GM23338 (cell line): ENCODE results near the gene RALGPS1. TPM values are rescaled to one million over a fixed set of nuclear protein-coding genes. Genes with fewer than 3 reads are reported as not detected.

ENCODE experiments used
- ATAC-seq: fragments of 200-7000 bp; cut with Tn5 transposase; 3 replicates; pipeline ENCODE4 v1.9.1; 2020
- DNase-seq: peaks from one replicate; pipeline ENCODE4 v3.0.0-alpha.2; 2015; ENCODE audit warnings: low spot score
- H2AFZ ChIP-seq: fragments of 200-600 bp; sonication (generic); 2 replicates; pipeline ENCODE4 v1.8.0; 2016; ENCODE audit warnings: antibody characterized with exemption, mild to moderate bottlenecking, moderate library complexity
- H3F3A ChIP-seq: fragments of 200-600 bp; sonication (generic); replicated peaks from 2 replicates; pipeline ENCODE4 v1.8.0; 2017; ENCODE audit warnings: antibody characterized with exemption, mixed run types, low read depth
- H3K27ac ChIP-seq: fragments of 200-600 bp; sonication (generic); 2 replicates; pipeline ENCODE4 v1.6.1; 2016; ENCODE audit warnings: low read depth
- H3K27me3 ChIP-seq: fragments of 200-600 bp; sonication (generic); 2 replicates; pipeline ENCODE4 v1.8.0; 2016; ENCODE audit warnings: mild to moderate bottlenecking, mixed run types, moderate library complexity; ENCODE audit not compliant: insufficient read depth
- H3K36me3 ChIP-seq: fragments of 200-600 bp; sonication (generic); 2 replicates; pipeline ENCODE4 v1.8.0; 2016; ENCODE audit warnings: mild to moderate bottlenecking; ENCODE audit not compliant: insufficient read depth
- H3K4me1 ChIP-seq: fragments of 200-600 bp; sonication (generic); 2 replicates; pipeline ENCODE4 v1.8.0; 2016; ENCODE audit warnings: mild to moderate bottlenecking, moderate library complexity; ENCODE audit not compliant: insufficient read depth
- H3K4me2 ChIP-seq: fragments of 200-600 bp; sonication (generic); 2 replicates; pipeline ENCODE4 v1.7.1; 2017; ENCODE audit warnings: mixed run types
- H3K4me3 ChIP-seq: fragments of 200-600 bp; sonication (generic); 2 replicates; pipeline ENCODE4 v1.6.1; 2016; ENCODE audit warnings: mixed run types
- H3K79me2 ChIP-seq: fragments of 200-600 bp; sonication (generic); replicated peaks from 2 replicates; pipeline ENCODE4 v1.8.0; 2017; ENCODE audit warnings: mild to moderate bottlenecking; ENCODE audit not compliant: insufficient read depth
- H3K9me2 ChIP-seq: fragments of 200-600 bp; sonication (generic); 2 replicates; pipeline ENCODE4 v1.8.0; 2017; ENCODE audit not compliant: insufficient read depth
- H4K20me1 ChIP-seq: fragments of 200-600 bp; sonication (generic); replicated peaks from 2 replicates; pipeline ENCODE4 v1.8.0; 2017; ENCODE audit warnings: mild to moderate bottlenecking; ENCODE audit not compliant: insufficient read depth
- H3K27ac Mint-ChIP-seq: 2 replicates; pipeline ENCODE4 v1.8.0; 2020; ENCODE audit warnings: inconsistent platforms, mild to moderate bottlenecking, moderate library complexity, mixed read lengths
- H3K27me3 Mint-ChIP-seq: 3 replicates; pipeline ENCODE4 v1.8.0; 2022; ENCODE audit warnings: low read depth, mild to moderate bottlenecking, moderate library complexity, mixed read lengths, inconsistent platforms; ENCODE audit not compliant: insufficient read depth, poor library complexity
- H3K36me3 Mint-ChIP-seq: 3 replicates; pipeline ENCODE4 v1.8.0; 2021; ENCODE audit warnings: low read depth, mild to moderate bottlenecking, inconsistent platforms, moderate library complexity, mixed read lengths
- H3K4me1 Mint-ChIP-seq: 3 replicates; pipeline ENCODE4 v1.8.0; 2020; ENCODE audit warnings: mild to moderate bottlenecking, inconsistent platforms, mixed read lengths
- H3K4me3 Mint-ChIP-seq: 3 replicates; pipeline ENCODE4 v1.8.0; 2021; ENCODE audit warnings: moderate library complexity, mild to moderate bottlenecking, inconsistent platforms, mixed read lengths
- H3K9me3 Mint-ChIP-seq: 3 replicates; pipeline ENCODE4 v1.8.0; 2020; ENCODE audit warnings: moderate library complexity, mild to moderate bottlenecking, inconsistent platforms, mixed read lengths
- CREB1 ChIP-seq: fragments of 250-450 bp; sonication (Bioruptor Pico); IDR thresholded peaks from 2 replicates; pipeline ENCODE4 v1.5.0; 2020; ENCODE audit warnings: low read depth, mild to moderate bottlenecking, moderate library complexity
- ETS1 ChIP-seq: IDR thresholded peaks from 2 replicates; pipeline ENCODE4 v1.6.1; 2016; ENCODE audit warnings: antibody characterized with exemption
- EZH2 ChIP-seq: fragments of 200-600 bp; sonication (generic); IDR thresholded peaks from one replicate; pipeline ENCODE4 v1.8.0; 2017; ENCODE audit warnings: antibody characterized with exemption, mild to moderate bottlenecking, low read depth; ENCODE audit not compliant: unreplicated experiment
- JUNB ChIP-seq: IDR thresholded peaks from one replicate; pipeline ENCODE4 v1.6.1; 2016; ENCODE audit warnings: antibody characterized with exemption; ENCODE audit not compliant: unreplicated experiment
- NANOG ChIP-seq: IDR thresholded peaks from 2 replicates; pipeline ENCODE4 v1.6.1; 2016; ENCODE audit warnings: antibody characterized with exemption, borderline replicate concordance
- REST ChIP-seq: IDR thresholded peaks from one replicate; pipeline ENCODE4 v1.6.1; 2018; ENCODE audit warnings: antibody characterized with exemption; ENCODE audit not compliant: unreplicated experiment
- STAT1 ChIP-seq: IDR thresholded peaks from one replicate; pipeline ENCODE4 v1.6.1; 2016; ENCODE audit warnings: antibody characterized with exemption; ENCODE audit not compliant: unreplicated experiment
- ZNF114 ChIP-seq: fragments of 250-450 bp; sonication (Bioruptor Pico); IDR thresholded peaks from 2 replicates; pipeline ENCODE4 v1.5.0; 2020; ENCODE audit warnings: mild to moderate bottlenecking, moderate library complexity
- ZNF331 ChIP-seq: fragments of 250-450 bp; sonication (Bioruptor Pico); IDR thresholded peaks from 2 replicates; pipeline ENCODE4 v1.5.0; 2020; ENCODE audit warnings: low read depth, mild to moderate bottlenecking, moderate library complexity
- polyA plus RNA-seq: library from polyadenylated mRNA; unstranded; fragments of >200 nt; fragmentation: Nextera tagmentation; extraction: Ambion mirVana; gene quantifications from 2 replicates; pipeline ENCODE4 v1.2.1, GENCODE V29; 2016
- total RNA-seq: library from RNA; depleted of rRNA; stranded (reverse); fragments of >200 nt; shearing (Covaris generic); gene quantifications from 2 replicates; pipeline ENCODE4 v1.2.3, GENCODE V29; 2014
- TF ChIP-seq, protein P1 (sequence below), 2 experiments: fragments of 200-600 bp in 1 of 2; sonication (generic) in 1 of 2; conservative IDR thresholded peaks; 2 replicates each; pipeline versions ENCODE4 v1.5.1 to v1.6.1; 2016 to 2017; ENCODE audit warnings: antibody characterized with exemption in 2 of 2, low read depth in 2 of 2, mild to moderate bottlenecking in 2 of 2, moderate library complexity in 1 of 2

The RALGPS1 gene
- total and polyA plus RNA-seq, 2 experiments from 2014 or later, result 18.2 to 57.1 TPM

DNA sequence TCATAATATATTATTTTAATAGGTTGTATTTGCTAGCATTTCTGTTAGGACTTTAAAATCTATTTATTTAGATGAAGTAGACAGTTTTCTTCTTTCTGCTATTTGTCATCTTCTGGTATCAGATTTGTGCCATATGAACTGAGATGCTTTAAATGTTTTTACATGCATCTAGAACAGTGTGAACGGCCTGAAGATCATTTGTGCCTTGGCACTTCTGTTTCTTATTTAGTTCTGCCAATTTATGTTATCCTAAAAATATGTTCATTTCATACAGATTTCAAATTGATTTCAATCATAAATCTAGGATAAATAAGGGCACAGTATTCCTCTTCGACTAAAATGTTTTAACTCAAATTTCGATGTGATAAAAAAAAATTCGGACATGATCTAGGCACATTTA is 38.1 kb upstream of the RALGPS1 start:
- Histone ChIP-seq H3K4me3 (no peak overlapping the region), H2AFZ (no peak overlapping the region), H3K36me3 (no peaks in the 10 kb centered on the region), H4K20me1 (peaks cover 6% of the 10 kb centered on the region), H3K79me2 (peaks cover 71% of the 10 kb centered on the region), H3K9me2 (no peaks in the 10 kb centered on the region), H3K27ac (no peak overlapping the region), H3K4me2 (no peak overlapping the region), H3F3A (no peaks in the 10 kb centered on the region), H3K4me1 (0 out of 2 replicates have a peak, but pooled peaks cover 8% of the 10 kb centered on the region), H3K27me3 (no peaks in the 10 kb centered on the region)
- Mint-ChIP-seq H3K4me1 (peaks cover 15% of the 10 kb centered on the region), H3K27ac (no peak overlapping the region), H3K36me3 (peaks cover 26% of the 10 kb centered on the region), H3K9me3 (peaks cover 2% of the 10 kb centered on the region; the same call in 2 of the 3 replicates), H3K27me3 (peaks cover 3% of the 10 kb centered on the region), H3K4me3 (no peak overlapping the region)
- ATAC-seq (no peak), DNase-seq (no peak)
- TF ChIP-seq, protein P1, sequence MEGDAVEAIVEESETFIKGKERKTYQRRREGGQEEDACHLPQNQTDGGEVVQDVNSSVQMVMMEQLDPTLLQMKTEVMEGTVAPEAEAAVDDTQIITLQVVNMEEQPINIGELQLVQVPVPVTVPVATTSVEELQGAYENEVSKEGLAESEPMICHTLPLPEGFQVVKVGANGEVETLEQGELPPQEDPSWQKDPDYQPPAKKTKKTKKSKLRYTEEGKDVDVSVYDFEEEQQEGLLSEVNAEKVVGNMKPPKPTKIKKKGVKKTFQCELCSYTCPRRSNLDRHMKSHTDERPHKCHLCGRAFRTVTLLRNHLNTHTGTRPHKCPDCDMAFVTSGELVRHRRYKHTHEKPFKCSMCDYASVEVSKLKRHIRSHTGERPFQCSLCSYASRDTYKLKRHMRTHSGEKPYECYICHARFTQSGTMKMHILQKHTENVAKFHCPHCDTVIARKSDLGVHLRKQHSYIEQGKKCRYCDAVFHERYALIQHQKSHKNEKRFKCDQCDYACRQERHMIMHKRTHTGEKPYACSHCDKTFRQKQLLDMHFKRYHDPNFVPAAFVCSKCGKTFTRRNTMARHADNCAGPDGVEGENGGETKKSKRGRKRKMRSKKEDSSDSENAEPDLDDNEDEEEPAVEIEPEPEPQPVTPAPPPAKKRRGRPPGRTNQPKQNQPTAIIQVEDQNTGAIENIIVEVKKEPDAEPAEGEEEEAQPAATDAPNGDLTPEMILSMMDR (conservative IDR thresholded peaks at IDR 0.05; ENCODE audit: low read depth in 2 of 2), result no peak

- H3K36me3 Mint-ChIP-seq, result peaks cover 26% of the 10 kb centered on the region
- no peak overlapping the region for H3K4me3 Mint-ChIP-seq
- no peak overlapping the region for H3K27ac Mint-ChIP-seq
- H3K27me3 Mint-ChIP-seq, result peaks cover 3% of the 10 kb centered on the region
- no peaks in the 10 kb centered on the region for H3K9me2 ChIP-seq
- peak overlapping the region; percentile 30; the same call in 1 of the 2 replicates for H3K27ac ChIP-seq
- peaks cover 2% of the 10 kb centered on the region; the same call in 2 of the 3 replicates for H3K9me3 Mint-ChIP-seq
- no peaks in the 10 kb centered on the region for H3K36me3 ChIP-seq
- no peak overlapping the region for H3K4me3 ChIP-seq
- 0 out of 2 replicates have a peak, but pooled peaks cover 6% of the 10 kb centered on the region for H3K4me1 ChIP-seq
- no peaks in the 10 kb centered on the region for H3K27me3 ChIP-seq
- H3F3A ChIP-seq, result no peaks in the 10 kb centered on the region
- no peak overlapping the region for H3K4me2 ChIP-seq
- peaks cover 13% of the 10 kb centered on the region for H3K4me1 Mint-ChIP-seq
- H2AFZ ChIP-seq, result no peak overlapping the region
- peaks cover 69% of the 10 kb centered on the region for H3K79me2 ChIP-seq
- ATAC-seq, result no peak
- no peak for DNase-seq
- peaks cover 7% of the 10 kb centered on the region for H4K20me1 ChIP-seq
- no peak for TF ChIP-seq STAT1
- TF ChIP-seq JUNB, result no peak
- TF ChIP-seq ZNF114 (CRISPR knock-in tag), result no peak
- TF ChIP-seq NANOG, result no peak
- no peak for TF ChIP-seq ZNF331 (CRISPR knock-in tag)
- no peak for TF ChIP-seq EZH2
- TF ChIP-seq REST, result no peak
- no peak for TF ChIP-seq CREB1 (CRISPR knock-in tag)
- TF ChIP-seq ETS1, result no peak
Observed at GRCh38 chr9:126877418-126877817, 37.2 kb upstream of the RALGPS1 start.
